ENCODE results near the gene ST8SIA4.

- TF ChIP-seq CTCF (conservative IDR thresholded peaks at IDR 0.05 in 1 of 2, IDR thresholded peaks at IDR 0.05 in 1 of 2; ENCODE audit: extremely low read depth in 1 of 2, insufficient read depth in 1 of 2, low read depth in 1 of 2, low read length in 2 of 2) (no peak), EZH2 (IDR thresholded peaks at IDR 0.05; ENCODE audit: borderline replicate concordance, low read length) (no peak)
These were observed 6.0 kb upstream of the ST8SIA4 start for GRCh38 chr5:100909034-100909433.
